KG1 (cell line): ENCODE measurements around the gene JARID2.
A peak's percentile ranks its signal among the peaks of the same experiment; 100 is the strongest.

Experiments used
- DNase-seq: peaks from one replicate; lab custom pipeline; 2025; lab: John Stamatoyannopoulos, UW

JARID2 gene

GRCh38 chr6:15441981-15442380 lies 196.1 kb downstream of the JARID2 start:
- DNase-seq = no peak

GRCh38 chr6:15442467-15442866 lies 196.6 kb downstream of the JARID2 start:
- DNase-seq = no peak

- no peak for DNase-seq
These were observed 197.4 kb downstream of the JARID2 start for GRCh38 chr6:15443119-15443830.

- no peak for DNase-seq
These were observed 198.3 kb downstream of the JARID2 start for GRCh38 chr6:15444081-15444731.

- DNase-seq = peak; percentile 31
These were observed 199.0 kb downstream of the JARID2 start for GRCh38 chr6:15444881-15445280.

GRCh38 chr6:15447546-15448267 lies 201.8 kb downstream of the JARID2 start:
- no peak for DNase-seq

- no peak for DNase-seq
These were observed 203.1 kb downstream of the JARID2 start for GRCh38 chr6:15449011-15449410.

- no peak for DNase-seq
These were observed 205.9 kb downstream of the JARID2 start for GRCh38 chr6:15451738-15452137.

GRCh38 chr6:15452182-15452941 lies 206.5 kb downstream of the JARID2 start:
- no peak for DNase-seq

GRCh38 chr6:15453186-15453585 lies 207.3 kb downstream of the JARID2 start:
- DNase-seq = no peak

GRCh38 chr6:15453622-15454021 lies 207.8 kb downstream of the JARID2 start:
- DNase-seq = no peak

GRCh38 chr6:15456422-15456821 lies 210.6 kb downstream of the JARID2 start:
- no peak for DNase-seq

- DNase-seq = no peak
These were observed 211.3 kb downstream of the JARID2 start for GRCh38 chr6:15457121-15457650.

GRCh38 chr6:15458021-15458459 lies 212.2 kb downstream of the JARID2 start:
- no peak for DNase-seq

GRCh38 chr6:15460110-15460727 lies 214.3 kb downstream of the JARID2 start:
- no peak for DNase-seq

- DNase-seq = no peak
These were observed 215.5 kb downstream of the JARID2 start for GRCh38 chr6:15461127-15461944.

- DNase-seq = no peak
These were observed 216.4 kb downstream of the JARID2 start for GRCh38 chr6:15462256-15462655.

- no peak for DNase-seq
These were observed 217.1 kb downstream of the JARID2 start for GRCh38 chr6:15462717-15463525.

- no peak for DNase-seq
These were observed 218.4 kb downstream of the JARID2 start for GRCh38 chr6:15464211-15464725.

- DNase-seq = no peak
These were observed 219.3 kb downstream of the JARID2 start for GRCh38 chr6:15465212-15465611.
